Measurements from ENCODE around the gene SLC32A1. TPM values are rescaled to one million over a fixed set of nuclear protein-coding genes. Genes with fewer than 3 reads are reported as not detected.

The SLC32A1 gene
- total and polyA plus RNA-seq, 2 donors (not counting 3 experiments of a cell fraction or from before 2014, with no cell fraction given): 0.04 TPM; not detected in 1

DNA sequence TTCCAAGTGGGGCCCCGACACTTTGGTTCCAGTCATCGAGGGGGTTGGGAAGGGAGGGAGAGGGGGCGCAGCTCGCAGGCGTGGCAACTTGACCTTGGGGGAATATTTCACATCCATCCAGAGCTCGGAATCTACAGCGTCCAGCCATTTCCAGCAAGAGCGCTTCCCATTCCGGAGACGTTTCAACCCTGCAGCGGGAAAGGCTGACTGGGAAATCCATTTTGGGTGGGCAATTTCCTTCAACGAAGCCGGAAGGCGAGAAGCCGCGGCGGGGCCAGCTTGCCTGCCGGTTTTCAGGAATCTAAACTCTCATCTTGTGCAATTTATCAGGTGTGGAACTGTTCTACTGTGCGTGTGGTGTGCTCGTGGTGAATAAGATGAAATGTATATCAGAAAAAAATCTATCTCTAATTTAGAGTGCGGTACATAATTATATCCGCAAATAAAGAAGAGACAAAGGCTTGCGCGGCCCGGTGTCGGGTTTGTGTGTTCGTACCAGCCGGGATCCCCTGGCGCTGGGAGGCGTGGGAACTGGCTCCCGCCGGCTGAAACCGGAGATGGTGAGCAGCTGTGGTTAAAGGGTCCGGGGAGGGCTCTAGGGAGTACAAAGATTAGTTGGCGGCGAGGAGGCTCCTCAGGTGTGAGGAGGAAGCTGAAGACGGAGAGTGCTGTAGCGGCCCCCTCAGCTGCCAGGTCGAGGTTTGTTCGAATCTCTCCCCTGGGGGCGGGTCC lies 4.8 kb downstream of the SLC32A1 start:
- POLR2A ChIA-PET: no interaction called here
- CTCF ChIA-PET: interaction anchor here (1.2 to 1.9 kb wide), 4 partner anchors 10 to 80 kb away, joined by 3 to 7 read pairs (median 5); no protein-coding TSS in a partner anchor

DNA sequence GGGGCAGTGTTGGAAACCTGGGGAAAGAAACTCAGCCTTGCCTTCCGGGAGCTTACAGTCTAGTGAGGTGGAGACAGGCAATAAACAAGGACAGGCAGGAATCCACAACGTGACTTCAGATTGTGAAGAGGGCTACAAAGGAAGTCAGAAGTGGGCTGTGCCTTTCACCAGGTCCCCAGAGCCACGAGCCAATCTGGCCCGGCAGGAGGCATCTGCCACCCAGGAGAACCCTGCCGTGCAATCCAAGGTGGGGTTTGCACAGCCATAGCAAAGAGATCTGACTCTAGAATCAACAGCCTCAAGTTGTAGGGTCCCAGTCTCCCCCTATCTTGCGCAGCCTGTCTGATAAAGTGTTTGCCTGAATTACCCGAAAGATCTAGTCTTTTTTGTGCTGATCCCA lies 5.5 kb downstream of the SLC32A1 start:
- DNase-seq (ENCODE audit: low read depth, low spot score) (no peak), FAIRE-seq (no peak)
- no peaks in the 10 kb centered on the region for H3K36me3 ChIP-seq (ENCODE audit: control insufficient read depth in 2 of 2, extremely low read depth in 1 of 2, insufficient read depth in 2 of 2, low read length in 2 of 2)
- H3K4me3 ChIP-seq (replicated peaks in 1 of 3; ENCODE audit: insufficient read depth in 1 of 3, low read depth in 1 of 3, low read length in 3 of 3): no peak overlapping the region
- H3K4me2 ChIP-seq (ENCODE audit: insufficient read depth, low read length): no peak overlapping the region
- no peaks in the 10 kb centered on the region for H3K9me1 ChIP-seq (replicated peaks; ENCODE audit: control insufficient read depth, extremely low read depth, insufficient read depth, low read length)
- CTCF ChIA-PET: interaction anchor here (1.2 to 1.9 kb wide), 3 partner anchors 10 to 81 kb away, joined by 4 to 7 read pairs (median 6); no protein-coding TSS in a partner anchor
- intact Hi-C loops (cut with micrococcal nuclease): loop anchor here (2.0 kb wide), 1 partner anchor 97 kb away; no protein-coding TSS in a partner anchor
- H3K27ac ChIP-seq (ENCODE audit: insufficient read depth, low read depth, low read length): no peak overlapping the region
- no TSS peak for BruUV-seq (replicated peaks)
- H3K9ac ChIP-seq (replicated peaks; ENCODE audit: extremely low read depth, insufficient read depth, low read length): no peak overlapping the region
- TF ChIP-seq POLR2AphosphoS5 (IDR thresholded peaks at IDR 0.05; ENCODE audit: insufficient read depth, low read depth, low read length) (no peak), MYC (IDR thresholded peaks at IDR 0.05; ENCODE audit: low read depth, low read length) (no peak), GATA2 (IDR thresholded peaks at IDR 0.05; ENCODE audit: insufficient read depth, insufficient read length, low read depth, low read length) (no peak), JUN (IDR thresholded peaks at IDR 0.05; ENCODE audit: borderline replicate concordance, insufficient read depth, insufficient read length, low read depth) (no peak), POLR2A (IDR thresholded peaks at IDR 0.05; ENCODE audit: low read depth, low read length) (no peak)
- TF ChIP-seq, protein P1, sequence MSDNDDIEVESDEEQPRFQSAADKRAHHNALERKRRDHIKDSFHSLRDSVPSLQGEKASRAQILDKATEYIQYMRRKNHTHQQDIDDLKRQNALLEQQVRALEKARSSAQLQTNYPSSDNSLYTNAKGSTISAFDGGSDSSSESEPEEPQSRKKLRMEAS (IDR thresholded peaks at IDR 0.05; ENCODE audit: insufficient read depth, insufficient read length): no peak
- TF ChIP-seq, protein P2, sequence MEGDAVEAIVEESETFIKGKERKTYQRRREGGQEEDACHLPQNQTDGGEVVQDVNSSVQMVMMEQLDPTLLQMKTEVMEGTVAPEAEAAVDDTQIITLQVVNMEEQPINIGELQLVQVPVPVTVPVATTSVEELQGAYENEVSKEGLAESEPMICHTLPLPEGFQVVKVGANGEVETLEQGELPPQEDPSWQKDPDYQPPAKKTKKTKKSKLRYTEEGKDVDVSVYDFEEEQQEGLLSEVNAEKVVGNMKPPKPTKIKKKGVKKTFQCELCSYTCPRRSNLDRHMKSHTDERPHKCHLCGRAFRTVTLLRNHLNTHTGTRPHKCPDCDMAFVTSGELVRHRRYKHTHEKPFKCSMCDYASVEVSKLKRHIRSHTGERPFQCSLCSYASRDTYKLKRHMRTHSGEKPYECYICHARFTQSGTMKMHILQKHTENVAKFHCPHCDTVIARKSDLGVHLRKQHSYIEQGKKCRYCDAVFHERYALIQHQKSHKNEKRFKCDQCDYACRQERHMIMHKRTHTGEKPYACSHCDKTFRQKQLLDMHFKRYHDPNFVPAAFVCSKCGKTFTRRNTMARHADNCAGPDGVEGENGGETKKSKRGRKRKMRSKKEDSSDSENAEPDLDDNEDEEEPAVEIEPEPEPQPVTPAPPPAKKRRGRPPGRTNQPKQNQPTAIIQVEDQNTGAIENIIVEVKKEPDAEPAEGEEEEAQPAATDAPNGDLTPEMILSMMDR (IDR thresholded peaks at IDR 0.05; ENCODE audit: extremely low read depth in 1 of 2, insufficient read depth in 1 of 2, low read depth in 1 of 2, low read length in 2 of 2): no peak
- H3K4me1 ChIP-seq (ENCODE audit: control insufficient read depth, extremely low read depth, insufficient read depth, low read length): peaks cover 6% of the 10 kb centered on the region
- dilution Hi-C loops (cut with MboI; ENCODE audit: extremely low pct_ligation_motif_present, low sequenced_read_pairs): no loop called here
- H3K27me3 ChIP-seq (ENCODE audit: control insufficient read depth in 2 of 2, insufficient read depth in 2 of 2, low read length in 2 of 2): peaks cover 72 to 86% of the 10 kb centered on the region in 2 experiments
- H4K20me1 ChIP-seq (replicated peaks; ENCODE audit: control insufficient read depth, extremely low read depth, insufficient read depth, low read length): no peaks in the 10 kb centered on the region
- no peaks in the 10 kb centered on the region for H3K9me3 ChIP-seq (replicated peaks; ENCODE audit: control insufficient read depth, insufficient read depth, low read length)
- H3K79me2 ChIP-seq (ENCODE audit: control insufficient read depth, insufficient read depth, low read length): no peaks in the 10 kb centered on the region
- POLR2A ChIA-PET: no interaction called here
- H2AFZ ChIP-seq (ENCODE audit: low read depth, low read length): no peak overlapping the region

More for the DNA sequence above, 4.8 kb downstream of the SLC32A1 start:
- Histone ChIP-seq H4K20me1 (replicated peaks; ENCODE audit: control insufficient read depth, extremely low read depth, insufficient read depth, low read length) (no peaks in the 10 kb centered on the region), H3K9ac (replicated peaks; ENCODE audit: extremely low read depth, insufficient read depth, low read length) (no peak overlapping the region), H3K79me2 (ENCODE audit: control insufficient read depth, insufficient read depth, low read length) (no peaks in the 10 kb centered on the region), H3K4me1 (ENCODE audit: control insufficient read depth, extremely low read depth, insufficient read depth, low read length) (peaks cover 6% of the 10 kb centered on the region), H3K4me3 (replicated peaks in 1 of 3; ENCODE audit: insufficient read depth in 1 of 3, low read depth in 1 of 3, low read length in 3 of 3) (no peak overlapping the region), H3K9me3 (replicated peaks; ENCODE audit: control insufficient read depth, insufficient read depth, low read length) (no peaks in the 10 kb centered on the region), H2AFZ (ENCODE audit: low read depth, low read length) (no peak overlapping the region), H3K27ac (ENCODE audit: insufficient read depth, low read depth, low read length) (no peak overlapping the region), H3K9me1 (replicated peaks; ENCODE audit: control insufficient read depth, extremely low read depth, insufficient read depth, low read length) (no peaks in the 10 kb centered on the region), H3K27me3 (ENCODE audit: control insufficient read depth in 2 of 2, insufficient read depth in 2 of 2, low read length in 2 of 2) (peaks cover 75 to 87% of the 10 kb centered on the region in 2 experiments), H3K4me2 (ENCODE audit: insufficient read depth, low read length) (no peak overlapping the region), H3K36me3 (ENCODE audit: control insufficient read depth in 2 of 2, extremely low read depth in 1 of 2, insufficient read depth in 2 of 2, low read length in 2 of 2) (no peaks in the 10 kb centered on the region)
- FAIRE-seq (no peak), DNase-seq (ENCODE audit: low read depth, low spot score) (no peak)
- TF ChIP-seq EZH2 (IDR thresholded peaks at IDR 0.05; ENCODE audit: borderline replicate concordance, low read depth, low read length, severe bottlenecking) (peak; percentile 83), POLR2A (IDR thresholded peaks at IDR 0.05; ENCODE audit: low read depth, low read length) (no peak)
- TF ChIP-seq, protein P1 (IDR thresholded peaks at IDR 0.05; ENCODE audit: insufficient read depth, insufficient read length): no peak
- intact Hi-C loops (cut with micrococcal nuclease): loop anchor here (2.0 kb wide), 1 partner anchor 98 kb away; no protein-coding TSS in a partner anchor
- no TSS peak for BruUV-seq (replicated peaks)
- dilution Hi-C loops (cut with MboI; ENCODE audit: extremely low pct_ligation_motif_present, low sequenced_read_pairs): no loop called here

Measured in endothelial cell of umbilical vein (primary cell).